IPS-18a (cell line): ENCODE results near the gene FTO.

Experiments
- H3K27ac ChIP-seq: one replicate; pipeline ENCODE4 v1.5.1; 2013; ENCODE audit warnings: low read length
- H3K27me3 ChIP-seq: one replicate; pipeline ENCODE4 v1.6.1; 2013; ENCODE audit warnings: mild to moderate bottlenecking, low read length; ENCODE audit not compliant: control insufficient read depth, insufficient read depth
- H3K36me3 ChIP-seq: one replicate; pipeline ENCODE4 v1.6.1; 2013; ENCODE audit warnings: low read depth, low read length; ENCODE audit not compliant: control insufficient read depth
- H3K4me1 ChIP-seq: one replicate; pipeline ENCODE4 v1.6.1; 2013; ENCODE audit warnings: low read depth, low read length; ENCODE audit not compliant: control insufficient read depth
- H3K4me3 ChIP-seq: one replicate; pipeline ENCODE4 v1.5.1; 2013; ENCODE audit warnings: low read length
- H3K9ac ChIP-seq: one replicate; pipeline ENCODE4 v1.6.1; 2013; ENCODE audit warnings: mild to moderate bottlenecking, low read length, moderate library complexity
- H3K9me3 ChIP-seq: one replicate; pipeline ENCODE4 v1.6.1; 2013; ENCODE audit warnings: low read depth, low read length; ENCODE audit not compliant: control insufficient read depth

Gene FTO

DNA sequence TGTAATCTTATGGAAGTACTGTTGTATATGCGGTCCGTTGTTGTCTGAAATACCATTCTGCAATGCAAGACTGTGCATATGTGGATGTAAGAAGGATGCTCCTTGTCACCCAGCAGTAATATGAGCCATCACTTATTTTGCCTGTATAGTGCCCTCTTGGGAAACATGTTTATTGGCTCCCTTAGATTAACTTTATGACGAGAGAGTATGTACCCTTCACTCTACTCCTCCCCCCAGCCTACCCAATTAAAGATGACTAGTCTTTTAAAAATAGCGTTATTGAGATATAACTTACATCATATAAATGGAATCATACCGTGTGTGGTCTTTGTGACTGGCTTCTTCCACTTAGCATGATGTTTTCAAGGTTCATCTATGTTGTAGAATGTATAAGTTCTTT lies 33.6 kb downstream of the FTO start:
- no peaks in the 10 kb centered on the region for H3K9me3 ChIP-seq
- H3K4me1 ChIP-seq, result no peaks in the 10 kb centered on the region
- no peak overlapping the region for H3K27ac ChIP-seq
- H3K4me3 ChIP-seq, result no peak overlapping the region
- no peaks in the 10 kb centered on the region for H3K27me3 ChIP-seq
- H3K36me3 ChIP-seq, result no peaks in the 10 kb centered on the region
- H3K9ac ChIP-seq, result no peak overlapping the region

DNA sequence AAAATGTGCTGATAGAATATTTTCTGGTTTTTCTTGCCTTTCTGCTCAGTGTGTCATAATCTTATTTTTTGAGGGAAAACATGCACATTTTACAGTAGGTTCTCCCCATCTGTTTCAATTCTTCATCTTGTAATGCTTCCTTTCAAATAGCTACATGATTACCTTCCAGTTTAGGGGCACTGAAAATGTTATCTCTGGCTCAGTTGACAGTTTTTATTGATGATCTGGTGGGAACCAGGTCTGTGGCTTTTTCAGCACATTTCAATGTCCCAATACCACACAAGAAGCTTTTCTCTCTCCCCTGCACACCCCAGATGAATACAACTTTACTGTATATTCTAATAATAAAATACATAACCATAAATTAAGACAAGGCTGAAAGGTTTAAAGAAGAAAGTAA lies 36.5 kb downstream of the FTO start:
- no peak overlapping the region for H3K9ac ChIP-seq

DNA sequence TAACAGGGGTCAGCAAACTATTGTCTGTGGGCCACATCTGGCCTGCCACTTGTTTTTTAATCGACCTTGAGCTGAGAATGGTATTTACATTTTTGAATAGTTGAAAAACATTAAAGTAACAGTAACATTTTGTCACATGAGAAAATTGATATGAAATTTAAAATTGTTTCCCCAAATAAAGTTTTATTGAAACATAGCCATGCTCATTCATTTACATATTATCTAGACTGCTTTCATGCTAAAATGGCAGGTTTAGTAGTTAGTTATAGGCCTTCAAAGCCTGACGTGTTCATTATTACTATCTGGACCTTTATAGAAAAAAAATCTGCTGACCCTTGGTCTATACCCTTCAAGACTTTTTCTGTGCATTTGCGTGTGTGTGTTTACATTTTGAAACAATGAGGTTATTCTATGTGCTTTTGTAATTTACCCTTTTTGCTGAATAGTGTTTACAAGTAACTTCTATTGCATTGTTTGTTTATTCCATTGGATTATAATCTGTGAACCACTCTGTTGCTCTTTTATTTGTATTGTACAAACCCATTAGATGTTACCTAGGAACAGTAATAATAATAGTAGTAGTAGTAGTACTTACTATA lies 37.1 kb downstream of the FTO start:
- Histone ChIP-seq H3K4me3 (no peak overlapping the region), H3K9me3 (no peaks in the 10 kb centered on the region), H3K27ac (no peak overlapping the region), H3K36me3 (no peaks in the 10 kb centered on the region), H3K9ac (no peak overlapping the region), H3K27me3 (no peaks in the 10 kb centered on the region), H3K4me1 (peaks cover 6% of the 10 kb centered on the region)

More for the DNA sequence above, 36.5 kb downstream of the FTO start:
- Histone ChIP-seq H3K27ac (no peak overlapping the region), H3K9me3 (no peaks in the 10 kb centered on the region), H3K4me3 (no peak overlapping the region), H3K4me1 (peaks cover 6% of the 10 kb centered on the region), H3K27me3 (no peaks in the 10 kb centered on the region), H3K36me3 (no peaks in the 10 kb centered on the region)

DNA sequence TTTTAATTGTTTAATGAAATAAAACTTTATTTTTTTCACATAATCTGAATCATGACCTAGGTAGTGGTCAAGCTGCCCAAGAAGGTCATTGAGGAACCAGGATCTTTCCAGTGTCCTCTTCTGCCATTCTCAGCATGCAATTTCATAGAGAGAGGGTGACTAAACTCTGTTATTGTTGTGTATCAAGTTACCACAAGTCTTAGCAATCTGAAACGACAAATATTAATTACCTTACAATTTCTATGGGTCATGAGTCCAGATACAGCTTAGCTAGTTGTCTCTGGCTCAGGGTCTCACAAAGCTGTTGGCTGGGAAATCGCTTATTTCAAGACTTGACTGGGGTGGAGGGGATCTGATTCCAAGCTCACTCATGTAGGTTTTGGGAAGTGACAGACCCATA lies 37.6 kb downstream of the FTO start:
- Histone ChIP-seq H3K9me3 (no peaks in the 10 kb centered on the region), H3K9ac (no peak overlapping the region), H3K27me3 (no peaks in the 10 kb centered on the region), H3K27ac (no peak overlapping the region), H3K4me1 (peaks cover 6% of the 10 kb centered on the region), H3K36me3 (no peaks in the 10 kb centered on the region), H3K4me3 (no peak overlapping the region)

DNA sequence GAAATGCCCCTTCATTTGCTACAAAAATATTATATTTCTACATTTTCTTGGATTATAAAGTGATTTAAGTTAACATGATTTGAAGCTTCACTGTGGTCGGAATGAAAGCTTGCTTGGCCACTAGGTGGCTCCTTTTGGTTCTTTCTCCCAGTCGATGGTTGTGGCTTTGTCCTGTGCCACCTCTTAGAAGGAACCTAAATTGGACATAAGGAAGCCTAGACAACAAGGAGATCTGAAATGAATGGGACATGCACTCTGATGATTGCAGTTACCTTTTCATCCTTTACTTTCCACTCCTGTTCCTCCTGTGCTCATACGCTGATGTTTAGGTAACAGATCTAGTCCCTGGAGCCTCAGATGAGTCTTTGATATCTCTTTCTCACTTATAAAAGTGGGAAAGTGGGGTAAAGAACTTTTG lies 39.2 kb downstream of the FTO start:
- H3K9ac ChIP-seq, result no peak overlapping the region
- H3K27ac ChIP-seq, result no peak overlapping the region
- peaks cover 6% of the 10 kb centered on the region for H3K4me1 ChIP-seq
- no peaks in the 10 kb centered on the region for H3K27me3 ChIP-seq
- no peak overlapping the region for H3K4me3 ChIP-seq
- no peaks in the 10 kb centered on the region for H3K9me3 ChIP-seq
- H3K36me3 ChIP-seq, result no peaks in the 10 kb centered on the region

DNA sequence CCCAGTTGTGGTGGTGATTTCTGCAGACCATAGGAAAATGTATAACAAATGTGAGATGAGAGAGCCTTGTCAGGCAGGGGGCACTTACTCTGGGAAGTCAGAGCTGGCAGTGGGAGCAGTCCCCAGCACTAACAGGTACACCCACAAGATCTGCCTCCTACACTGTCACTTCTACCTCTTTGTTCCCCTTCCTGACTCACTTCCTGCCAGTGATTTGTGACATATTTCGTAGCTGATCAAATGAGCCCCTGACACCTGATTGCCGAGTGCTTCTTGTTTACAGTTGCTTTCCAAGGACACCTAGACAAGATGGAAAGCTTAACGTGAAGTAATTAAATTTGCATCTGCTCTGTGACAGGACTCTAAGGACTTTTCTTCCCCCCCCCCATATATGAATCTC lies 40.5 kb downstream of the FTO start:
- H3K9me3 ChIP-seq, result no peaks in the 10 kb centered on the region
- peaks cover 6% of the 10 kb centered on the region for H3K4me1 ChIP-seq
- H3K36me3 ChIP-seq, result no peaks in the 10 kb centered on the region
- H3K27me3 ChIP-seq, result no peaks in the 10 kb centered on the region
- H3K4me3 ChIP-seq, result no peak overlapping the region
- H3K27ac ChIP-seq, result no peak overlapping the region
- H3K9ac ChIP-seq, result no peak overlapping the region

DNA sequence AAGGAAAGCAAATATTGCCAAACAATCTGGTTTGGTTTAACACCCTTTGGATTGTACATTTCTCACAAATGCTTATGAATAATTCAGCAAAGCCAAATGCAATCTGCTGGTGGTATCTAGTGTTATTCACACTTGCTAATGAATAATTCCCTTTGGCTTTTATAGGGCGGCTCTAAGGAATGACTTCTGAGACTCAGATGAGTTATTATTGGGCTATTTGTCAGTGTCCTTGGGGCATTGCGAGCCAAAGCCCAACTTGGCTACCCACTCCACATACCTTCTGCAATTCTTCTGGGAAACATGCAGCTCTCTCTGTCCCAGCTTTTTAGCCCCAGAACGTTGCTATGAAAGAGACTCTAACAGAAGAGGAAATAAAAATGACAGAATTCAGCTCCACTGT lies 41.1 kb downstream of the FTO start:
- H3K36me3 ChIP-seq, result no peaks in the 10 kb centered on the region
- H3K9ac ChIP-seq, result no peak overlapping the region
- no peak overlapping the region for H3K4me3 ChIP-seq
- no peaks in the 10 kb centered on the region for H3K27me3 ChIP-seq
- H3K27ac ChIP-seq, result no peak overlapping the region
- H3K9me3 ChIP-seq, result no peaks in the 10 kb centered on the region
- peaks cover 6% of the 10 kb centered on the region for H3K4me1 ChIP-seq

DNA sequence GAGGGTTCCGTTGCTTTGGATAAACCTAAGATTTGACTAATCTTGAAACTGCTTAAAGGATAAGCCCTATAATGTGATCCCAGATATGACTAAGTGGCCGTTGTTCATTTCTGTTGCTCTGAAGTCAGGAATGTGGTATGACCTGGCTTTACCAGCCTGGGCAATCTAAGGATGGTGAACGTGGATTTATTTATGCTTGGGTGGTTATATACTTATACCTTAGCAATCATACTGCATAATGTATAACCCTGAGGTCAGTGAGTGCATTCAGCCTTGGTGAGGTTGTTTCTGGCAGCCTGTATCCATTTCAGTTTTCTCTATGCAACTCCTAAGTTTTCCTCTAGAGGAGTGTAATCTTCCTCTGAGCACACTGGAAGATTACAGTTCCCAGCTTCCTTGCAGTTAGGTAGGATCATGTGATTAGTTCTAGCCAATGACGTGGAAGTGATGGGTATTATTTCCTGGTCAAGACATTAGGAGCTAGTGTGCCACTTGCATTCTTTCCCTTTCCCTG lies 41.9 kb downstream of the FTO start:
- H3K9ac ChIP-seq, result no peak overlapping the region
- H3K4me1 ChIP-seq, result peaks cover 6% of the 10 kb centered on the region
- H3K27ac ChIP-seq, result no peak overlapping the region
- no peaks in the 10 kb centered on the region for H3K27me3 ChIP-seq
- no peak overlapping the region for H3K4me3 ChIP-seq
- H3K36me3 ChIP-seq, result no peaks in the 10 kb centered on the region
- H3K9me3 ChIP-seq, result no peaks in the 10 kb centered on the region

DNA sequence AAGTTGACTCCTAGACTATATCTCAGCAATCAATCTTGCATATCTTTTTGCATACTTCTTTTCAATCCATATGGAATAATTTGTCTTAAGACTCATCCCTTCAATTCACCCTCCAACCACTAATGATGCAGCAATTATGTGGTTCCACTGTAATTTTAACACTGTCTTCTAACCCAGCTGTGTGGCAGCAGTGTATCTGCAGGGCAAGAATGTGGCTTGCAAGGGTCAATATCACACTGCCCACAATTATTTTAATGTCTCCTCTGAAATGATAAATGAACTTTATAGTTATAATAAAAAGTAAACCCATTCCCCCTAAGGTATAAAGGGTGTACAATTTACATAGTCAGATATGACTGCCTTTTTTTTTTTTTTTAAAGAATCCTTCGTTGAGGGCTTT lies 48.6 kb downstream of the FTO start:
- Histone ChIP-seq H3K9ac (no peak overlapping the region), H3K36me3 (no peaks in the 10 kb centered on the region), H3K4me3 (no peak overlapping the region), H3K27ac (no peak overlapping the region), H3K27me3 (no peaks in the 10 kb centered on the region), H3K9me3 (no peaks in the 10 kb centered on the region), H3K4me1 (peaks cover 10% of the 10 kb centered on the region)

DNA sequence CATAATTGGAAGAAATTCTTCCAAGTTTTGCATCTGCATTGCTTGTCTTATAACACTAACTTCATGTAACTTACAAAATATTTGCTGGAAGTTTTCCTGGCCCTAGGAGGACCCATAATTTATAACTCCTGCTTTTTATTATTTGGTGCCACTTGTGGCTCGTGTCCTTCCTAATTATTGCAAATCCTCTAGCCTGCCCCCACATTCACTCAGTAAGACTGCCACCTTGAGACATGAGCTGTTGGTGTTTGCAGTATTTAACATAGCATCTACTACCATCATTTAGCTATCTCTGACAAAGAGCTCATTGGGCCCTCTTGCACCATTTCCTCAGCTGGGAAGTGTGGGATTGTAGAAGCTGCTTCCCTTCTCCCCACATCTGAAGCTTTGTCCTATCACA lies 49.5 kb downstream of the FTO start:
- Histone ChIP-seq H3K36me3 (no peaks in the 10 kb centered on the region), H3K27ac (no peak overlapping the region), H3K4me3 (no peak overlapping the region), H3K9me3 (no peaks in the 10 kb centered on the region), H3K9ac (no peak overlapping the region), H3K27me3 (no peaks in the 10 kb centered on the region), H3K4me1 (peaks cover 10% of the 10 kb centered on the region)

DNA sequence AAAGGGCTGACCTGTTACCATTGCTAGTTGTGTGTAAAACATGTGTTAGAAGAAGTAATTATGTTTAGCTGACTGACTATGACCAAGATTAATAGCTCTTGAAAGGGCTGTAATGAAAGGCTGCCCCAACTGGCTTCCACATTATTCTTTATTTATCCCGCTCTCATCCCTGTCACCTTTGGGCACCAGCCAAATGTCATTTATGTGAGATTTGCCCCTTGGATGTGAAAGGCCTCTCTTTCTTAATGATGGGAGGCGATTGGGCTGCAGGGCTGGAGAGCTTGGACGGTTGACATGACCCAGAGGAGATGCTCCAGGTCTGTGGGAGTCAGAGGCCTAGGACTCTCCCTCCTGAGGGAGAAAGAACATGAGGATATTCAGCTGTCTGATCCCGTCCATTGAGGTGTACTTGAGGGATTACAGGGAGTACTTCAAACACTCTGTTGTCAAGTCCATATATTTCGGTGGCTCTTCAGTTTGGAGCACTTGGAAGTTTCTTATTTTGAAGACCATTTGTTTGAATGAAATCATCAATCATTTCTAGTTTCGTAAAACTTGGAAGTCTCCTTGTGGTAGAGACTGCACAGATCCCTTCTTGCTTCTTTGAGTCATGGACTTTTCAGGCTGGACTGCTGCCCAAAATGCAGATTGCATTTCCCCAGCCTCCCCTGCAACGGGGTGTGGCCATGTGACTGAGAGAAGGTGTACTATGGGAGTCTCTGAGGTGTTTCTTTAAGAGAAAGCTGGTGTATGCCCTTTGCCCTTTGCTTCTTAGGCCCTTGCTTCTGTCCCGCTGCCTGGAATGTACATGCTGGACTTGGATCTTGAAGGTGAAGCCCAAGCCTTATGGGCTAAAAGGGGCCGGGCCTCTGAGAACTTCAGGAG lies 51.3 kb downstream of the FTO start:
- no peak overlapping the region for H3K4me3 ChIP-seq
- no peak overlapping the region for H3K27ac ChIP-seq
- no peak overlapping the region for H3K9ac ChIP-seq
- no peaks in the 10 kb centered on the region for H3K9me3 ChIP-seq
- H3K27me3 ChIP-seq, result no peaks in the 10 kb centered on the region
- no peaks in the 10 kb centered on the region for H3K36me3 ChIP-seq
- H3K4me1 ChIP-seq, result peaks cover 10% of the 10 kb centered on the region
